Measurements from ENCODE around the gene OR6N2. TPM values are rescaled to one million over a fixed set of nuclear protein-coding genes. Genes with fewer than 3 reads are reported as not detected.

Gene OR6N2
- total RNA-seq, 1 experiment from 2014 or later, result not detected

DNA sequence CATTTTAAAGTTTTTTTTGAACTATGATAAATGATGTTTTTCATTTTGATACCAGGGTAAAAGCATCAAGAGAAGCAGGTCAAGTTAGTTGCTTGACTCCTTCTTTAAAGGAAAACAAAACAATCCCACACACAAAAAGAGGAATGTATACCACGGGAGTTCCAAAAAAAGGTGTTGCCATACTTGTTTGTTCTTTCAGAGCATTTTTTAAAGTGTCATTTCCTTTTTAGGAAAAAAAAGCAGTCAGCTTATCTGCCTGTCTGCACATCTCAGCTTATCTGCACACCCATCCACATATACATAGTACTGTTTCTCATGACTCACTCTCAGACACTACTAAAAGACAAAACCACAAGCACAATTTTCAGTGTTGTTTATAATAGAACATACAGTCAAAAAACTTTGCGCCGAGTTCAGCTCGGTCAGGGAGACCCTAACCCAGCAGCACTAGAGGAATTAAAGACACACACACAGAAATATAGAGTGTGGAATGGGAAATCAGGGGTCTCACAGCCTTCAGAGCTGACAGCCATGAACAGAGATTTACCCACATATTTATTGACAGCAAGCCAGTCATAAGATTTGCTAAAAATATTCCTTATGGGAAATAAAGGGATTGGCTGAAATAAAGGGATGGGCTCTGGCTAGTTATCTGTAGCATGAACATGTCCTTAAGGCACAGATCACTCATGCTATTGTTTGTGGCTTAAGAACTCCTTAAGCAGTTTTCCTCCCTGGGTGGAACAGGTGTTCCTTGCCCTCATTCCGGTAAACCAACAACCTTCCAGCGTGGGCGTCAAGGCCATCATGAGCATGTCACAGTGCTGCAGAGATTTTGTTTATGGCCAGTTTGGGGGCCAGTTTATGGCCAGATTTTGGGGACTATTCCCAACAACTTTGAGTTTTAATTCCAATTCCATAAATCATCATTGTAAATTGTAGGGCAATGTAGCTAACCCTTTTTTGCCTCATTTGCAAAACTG is 38.7 kb upstream of the OR6N2 start:
- H3K4me1 Mint-ChIP-seq (ENCODE audit: insufficient read depth, unreplicated experiment), result no peaks in the 10 kb centered on the region
- no TSS peak for BruUV-seq (replicated peaks)
- ChIA-PET CTCF (interaction anchor here (0.5 to 1.0 kb wide), 3 partner anchors 22 to 620 kb away, joined by 3 to 6 read pairs (median 4); no protein-coding TSS in a partner anchor), POLR2A (interaction anchor here (0.6 kb wide), 1 partner anchor 1105 kb away, joined by 3 read pairs; the partner anchor contains the start of gene TAGLN2)
- TF ChIP-seq, protein P1, sequence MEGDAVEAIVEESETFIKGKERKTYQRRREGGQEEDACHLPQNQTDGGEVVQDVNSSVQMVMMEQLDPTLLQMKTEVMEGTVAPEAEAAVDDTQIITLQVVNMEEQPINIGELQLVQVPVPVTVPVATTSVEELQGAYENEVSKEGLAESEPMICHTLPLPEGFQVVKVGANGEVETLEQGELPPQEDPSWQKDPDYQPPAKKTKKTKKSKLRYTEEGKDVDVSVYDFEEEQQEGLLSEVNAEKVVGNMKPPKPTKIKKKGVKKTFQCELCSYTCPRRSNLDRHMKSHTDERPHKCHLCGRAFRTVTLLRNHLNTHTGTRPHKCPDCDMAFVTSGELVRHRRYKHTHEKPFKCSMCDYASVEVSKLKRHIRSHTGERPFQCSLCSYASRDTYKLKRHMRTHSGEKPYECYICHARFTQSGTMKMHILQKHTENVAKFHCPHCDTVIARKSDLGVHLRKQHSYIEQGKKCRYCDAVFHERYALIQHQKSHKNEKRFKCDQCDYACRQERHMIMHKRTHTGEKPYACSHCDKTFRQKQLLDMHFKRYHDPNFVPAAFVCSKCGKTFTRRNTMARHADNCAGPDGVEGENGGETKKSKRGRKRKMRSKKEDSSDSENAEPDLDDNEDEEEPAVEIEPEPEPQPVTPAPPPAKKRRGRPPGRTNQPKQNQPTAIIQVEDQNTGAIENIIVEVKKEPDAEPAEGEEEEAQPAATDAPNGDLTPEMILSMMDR (IDR thresholded peaks at IDR 0.05; ENCODE audit: unreplicated experiment), result no peak
- intact Hi-C loops (cut with micrococcal nuclease), result no loop called here
- no peaks in the 10 kb centered on the region for H3K36me3 Mint-ChIP-seq (ENCODE audit: insufficient read depth, unreplicated experiment)
- DNase-seq (ENCODE audit: unreplicated experiment), result no peak
- H3K27ac Mint-ChIP-seq (ENCODE audit: low read depth, unreplicated experiment), result no peak overlapping the region
- H3K9me3 Mint-ChIP-seq (ENCODE audit: unreplicated experiment), result no peaks in the 10 kb centered on the region
- H3K27me3 Mint-ChIP-seq (ENCODE audit: insufficient read depth, unreplicated experiment), result peaks cover 72% of the 10 kb centered on the region
- no peak overlapping the region for H3K4me3 Mint-ChIP-seq (ENCODE audit: unreplicated experiment)

DNA sequence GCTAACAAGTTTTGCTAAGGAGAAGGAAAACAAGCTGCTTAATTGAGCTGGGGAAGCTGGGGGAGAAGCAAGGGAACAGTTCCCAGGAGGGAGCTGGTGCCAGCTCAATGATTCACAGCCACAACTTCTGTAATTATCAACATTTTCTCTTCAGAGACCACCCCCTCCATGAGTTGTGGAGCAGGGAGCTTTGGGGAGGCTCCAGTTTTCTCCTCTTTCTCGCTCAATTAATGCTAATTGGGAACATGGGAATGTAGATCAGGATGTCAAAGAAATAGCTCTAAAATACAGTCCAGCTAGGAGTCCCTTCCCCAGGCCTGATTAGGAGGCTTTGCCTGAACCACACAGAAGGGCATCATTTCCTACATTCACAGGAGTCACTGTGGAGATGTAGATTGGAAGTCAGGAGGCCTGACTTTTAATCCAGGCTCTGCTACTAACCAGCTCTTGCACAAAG is 38.0 kb upstream of the OR6N2 start:
- BruUV-seq (replicated peaks), result no TSS peak
- CTCF ChIA-PET, result interaction anchor here (0.5 to 1.0 kb wide), 2 partner anchors 23 to 619 kb away, joined by 4 to 6 read pairs; no protein-coding TSS in a partner anchor
- TF ChIP-seq, protein P1 (IDR thresholded peaks at IDR 0.05; ENCODE audit: unreplicated experiment), result no peak
- Mint-ChIP-seq H3K4me3 (ENCODE audit: unreplicated experiment) (no peak overlapping the region), H3K27me3 (ENCODE audit: insufficient read depth, unreplicated experiment) (peaks cover 64% of the 10 kb centered on the region), H3K27ac (ENCODE audit: low read depth, unreplicated experiment) (no peak overlapping the region), H3K4me1 (ENCODE audit: insufficient read depth, unreplicated experiment) (no peaks in the 10 kb centered on the region), H3K9me3 (ENCODE audit: unreplicated experiment) (no peaks in the 10 kb centered on the region), H3K36me3 (ENCODE audit: insufficient read depth, unreplicated experiment) (no peaks in the 10 kb centered on the region)
- POLR2A ChIA-PET, result interaction anchor here (0.6 kb wide), 1 partner anchor 1106 kb away, joined by 3 read pairs; the partner anchor contains the start of gene TAGLN2
- intact Hi-C loops (cut with micrococcal nuclease), result no loop called here
- DNase-seq (ENCODE audit: unreplicated experiment), result no peak

DNA sequence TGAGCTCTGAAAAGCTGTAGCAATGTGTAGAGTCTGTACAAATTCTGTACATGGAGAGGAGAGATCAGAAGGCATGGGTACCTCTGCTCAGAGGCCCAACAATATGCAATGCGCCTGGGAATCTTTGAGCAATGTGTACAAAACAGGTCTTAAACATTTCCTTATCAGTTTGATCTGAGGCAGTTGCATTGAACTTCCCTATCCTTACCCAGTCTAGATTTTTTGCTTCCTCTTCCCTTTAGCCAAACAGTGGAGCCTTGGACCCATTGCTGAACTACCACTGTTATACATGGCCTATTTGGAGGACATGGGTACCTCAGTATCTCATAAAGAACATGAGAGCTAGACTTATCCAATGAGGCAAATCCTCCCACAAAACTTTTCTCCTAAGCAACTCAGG is 37.6 kb upstream of the OR6N2 start:
- H3K4me1 Mint-ChIP-seq (ENCODE audit: insufficient read depth, unreplicated experiment), result no peaks in the 10 kb centered on the region
- no peak overlapping the region for H3K27ac Mint-ChIP-seq (ENCODE audit: low read depth, unreplicated experiment)
- TF ChIP-seq, protein P1 (IDR thresholded peaks at IDR 0.05; ENCODE audit: unreplicated experiment), result no peak
- H3K27me3 Mint-ChIP-seq (ENCODE audit: insufficient read depth, unreplicated experiment), result peaks cover 60% of the 10 kb centered on the region
- no peak overlapping the region for H3K4me3 Mint-ChIP-seq (ENCODE audit: unreplicated experiment)
- CTCF ChIA-PET, result interaction anchor here (0.6 to 1.0 kb wide), 2 partner anchors 24 to 240 kb away, joined by 3 to 4 read pairs; no protein-coding TSS in a partner anchor
- POLR2A ChIA-PET, result no interaction called here
- BruUV-seq (replicated peaks), result no TSS peak
- no peak for DNase-seq (ENCODE audit: unreplicated experiment)
- no peaks in the 10 kb centered on the region for H3K36me3 Mint-ChIP-seq (ENCODE audit: insufficient read depth, unreplicated experiment)
- no peaks in the 10 kb centered on the region for H3K9me3 Mint-ChIP-seq (ENCODE audit: unreplicated experiment)
- intact Hi-C loops (cut with micrococcal nuclease), result no loop called here

DNA sequence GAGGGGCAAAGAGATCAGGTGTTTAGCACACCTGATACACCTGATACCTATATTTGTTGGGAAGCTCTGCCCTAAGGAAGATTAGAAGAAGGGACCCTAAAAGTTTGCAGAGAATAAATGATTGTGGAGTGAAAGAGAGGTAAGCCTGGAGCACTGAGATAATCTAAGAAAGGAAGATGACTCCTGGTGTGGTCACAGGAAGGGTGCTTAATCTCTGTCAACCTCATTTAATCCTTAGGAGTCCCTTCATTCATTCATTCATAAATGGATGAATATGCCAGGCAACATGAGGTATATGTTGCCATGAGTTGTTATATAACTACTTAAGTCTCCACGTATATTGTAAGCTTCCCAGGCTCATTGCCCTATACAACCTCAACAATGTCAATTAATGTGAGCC is 34.0 kb upstream of the OR6N2 start:
- Mint-ChIP-seq H3K4me3 (ENCODE audit: unreplicated experiment) (no peak overlapping the region), H3K27ac (ENCODE audit: low read depth, unreplicated experiment) (no peak overlapping the region), H3K4me1 (ENCODE audit: insufficient read depth, unreplicated experiment) (no peaks in the 10 kb centered on the region), H3K36me3 (ENCODE audit: insufficient read depth, unreplicated experiment) (no peaks in the 10 kb centered on the region), H3K27me3 (ENCODE audit: insufficient read depth, unreplicated experiment) (peaks cover 43% of the 10 kb centered on the region), H3K9me3 (ENCODE audit: unreplicated experiment) (no peaks in the 10 kb centered on the region)
- POLR2A ChIA-PET, result no interaction called here
- no peak for DNase-seq (ENCODE audit: unreplicated experiment)
- TF ChIP-seq, protein P1 (IDR thresholded peaks at IDR 0.05; ENCODE audit: unreplicated experiment), result no peak
- BruUV-seq (replicated peaks), result no TSS peak
- CTCF ChIA-PET, result no interaction called here
- intact Hi-C loops (cut with micrococcal nuclease), result no loop called here
